Measurements from ENCODE around the gene PNPLA6. TPM values are rescaled to one million over a fixed set of nuclear protein-coding genes. Genes with fewer than 3 reads are reported as not detected.

The PNPLA6 gene
- total and polyA plus RNA-seq, 2 of the 8 experiments (the other 6 are each of a cell fraction or from before 2014, with no cell fraction given) = 55.1 to 121 TPM

DNA sequence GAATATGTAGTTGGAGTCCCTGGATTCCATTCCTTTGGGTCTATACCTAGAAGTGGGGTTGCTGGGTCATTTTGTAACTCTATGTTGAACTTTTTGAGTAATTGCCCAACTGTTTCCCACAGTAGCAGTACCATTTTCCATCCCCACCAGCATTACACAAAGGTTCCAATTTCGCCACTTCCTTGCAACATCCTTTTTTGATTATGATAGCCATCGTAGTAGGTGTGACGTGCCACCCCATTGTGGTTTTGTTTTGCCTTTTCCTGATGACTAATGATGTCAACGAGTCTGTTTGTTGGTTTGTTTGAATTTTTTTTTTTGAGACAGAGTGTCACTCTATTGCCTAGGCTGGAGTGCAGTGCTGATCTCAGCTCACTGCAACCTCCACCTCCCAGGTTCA is 43.4 kb upstream of the PNPLA6 start (continued):
- TF ChIP-seq CREB1 (IDR thresholded peaks at IDR 0.05) = no peak
- TF ChIP-seq NANOG (IDR thresholded peaks at IDR 0.05; ENCODE audit: insufficient read depth, low read depth, low read length, poor library complexity, severe bottlenecking) = no peak
- TF ChIP-seq, protein P1, sequence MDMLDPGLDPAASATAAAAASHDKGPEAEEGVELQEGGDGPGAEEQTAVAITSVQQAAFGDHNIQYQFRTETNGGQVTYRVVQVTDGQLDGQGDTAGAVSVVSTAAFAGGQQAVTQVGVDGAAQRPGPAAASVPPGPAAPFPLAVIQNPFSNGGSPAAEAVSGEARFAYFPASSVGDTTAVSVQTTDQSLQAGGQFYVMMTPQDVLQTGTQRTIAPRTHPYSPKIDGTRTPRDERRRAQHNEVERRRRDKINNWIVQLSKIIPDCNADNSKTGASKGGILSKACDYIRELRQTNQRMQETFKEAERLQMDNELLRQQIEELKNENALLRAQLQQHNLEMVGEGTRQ (IDR thresholded peaks at IDR 0.05; ENCODE audit: low read length) = no peak
- TF ChIP-seq EZH2 (IDR thresholded peaks at IDR 0.05; ENCODE audit: low read depth, low read length, severe bottlenecking) = no peak
- TF ChIP-seq, protein P2, sequence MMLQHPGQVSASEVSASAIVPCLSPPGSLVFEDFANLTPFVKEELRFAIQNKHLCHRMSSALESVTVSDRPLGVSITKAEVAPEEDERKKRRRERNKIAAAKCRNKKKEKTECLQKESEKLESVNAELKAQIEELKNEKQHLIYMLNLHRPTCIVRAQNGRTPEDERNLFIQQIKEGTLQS (IDR thresholded peaks at IDR 0.05; ENCODE audit: insufficient read depth, low read depth, low read length) = no peak

Measured in H1 (cell line).